Skin epidermis (tissue), 12 donors: ENCODE results near the gene FAM81B.

Source experiments
- H3K27ac ChIP-seq, 21 experiments: fragments of 200-600 bp; sonication (generic) in 11 of 21; one replicate each; pipeline ENCODE4 v1.5.0; 2020; ENCODE audit warnings: mild to moderate bottlenecking in 3 of 21, inconsistent platforms in 2 of 21, moderate library complexity in 2 of 21
- H3K4me3 ChIP-seq, 7 experiments: fragments of 200-600 bp; sonication (generic) in 2 of 7; one replicate each; pipeline ENCODE4 v1.5.0; 2020; ENCODE audit warnings: inconsistent platforms in 2 of 7, mild to moderate bottlenecking in 2 of 7, moderate library complexity in 1 of 7

Gene FAM81B

GRCh38 chr5:95398989-95399388 lies 7.8 kb downstream of the FAM81B start:
- no peak overlapping the region for H3K27ac ChIP-seq
- no peak overlapping the region for H3K4me3 ChIP-seq

GRCh38 chr5:95401626-95402025 lies 10.5 kb downstream of the FAM81B start:
- no peak overlapping the region for H3K4me3 ChIP-seq
- no peak overlapping the region for H3K27ac ChIP-seq

DNA sequence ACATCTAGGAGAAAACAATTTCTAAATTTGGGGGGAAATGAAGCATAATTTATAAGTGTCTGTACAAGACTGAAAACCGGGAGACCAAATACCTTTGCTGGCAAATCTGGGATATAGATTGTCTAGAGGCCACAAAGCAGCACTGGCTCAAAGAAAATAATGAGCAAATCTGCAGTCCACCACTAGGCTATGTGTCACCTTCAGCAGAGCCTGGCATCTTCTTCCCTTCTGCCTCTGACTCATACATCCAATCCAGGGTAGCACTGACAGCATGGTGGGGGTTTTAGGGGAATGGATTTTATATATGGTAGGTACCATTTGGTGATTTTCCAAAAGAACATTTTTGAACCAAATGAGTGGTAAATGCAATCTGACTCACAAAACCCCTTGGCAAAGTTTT lies 12.8 kb downstream of the FAM81B start:
- no peak overlapping the region for H3K27ac ChIP-seq
- no peak overlapping the region for H3K4me3 ChIP-seq

- H3K4me3 ChIP-seq = no peak overlapping the region
- no peak overlapping the region for H3K27ac ChIP-seq
Observed at GRCh38 chr5:95406426-95407090, 15.4 kb downstream of the FAM81B start.

GRCh38 chr5:95410279-95410678 lies 19.1 kb downstream of the FAM81B start:
- H3K27ac ChIP-seq = no peak overlapping the region
- no peak overlapping the region for H3K4me3 ChIP-seq

DNA sequence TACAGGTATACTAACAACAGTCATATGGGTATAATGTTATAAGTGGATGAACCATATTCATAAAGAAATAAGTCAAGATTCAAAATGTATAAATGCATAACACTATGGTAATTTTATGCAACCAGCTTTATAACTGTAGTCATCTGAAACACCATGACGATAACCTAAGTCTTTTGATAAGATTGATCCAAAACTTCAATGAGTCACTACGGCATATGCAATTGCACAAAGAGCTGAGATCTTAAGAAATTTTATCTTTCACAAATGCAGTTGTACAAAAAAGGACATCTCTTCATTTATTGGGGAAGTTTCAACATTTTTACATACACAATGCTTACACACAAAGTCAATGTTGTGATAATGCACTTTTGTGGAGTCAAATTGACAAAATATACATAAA lies 20.3 kb downstream of the FAM81B start:
- no peak overlapping the region for H3K4me3 ChIP-seq
- no peak overlapping the region for H3K27ac ChIP-seq

- H3K27ac ChIP-seq = no peak overlapping the region
- no peak overlapping the region for H3K4me3 ChIP-seq
Observed at GRCh38 chr5:95414451-95414850, 23.3 kb downstream of the FAM81B start.

- Histone ChIP-seq H3K4me3 (no peak overlapping the region), H3K27ac (no peak overlapping the region)
Observed at GRCh38 chr5:95417971-95418370, 26.8 kb downstream of the FAM81B start.

GRCh38 chr5:95422838-95423237 lies 31.7 kb downstream of the FAM81B start:
- H3K27ac ChIP-seq = no peak overlapping the region
- no peak overlapping the region for H3K4me3 ChIP-seq

- Histone ChIP-seq H3K4me3 (no peak overlapping the region), H3K27ac (no peak overlapping the region)
Observed at GRCh38 chr5:95424016-95424415, 32.9 kb downstream of the FAM81B start.

DNA sequence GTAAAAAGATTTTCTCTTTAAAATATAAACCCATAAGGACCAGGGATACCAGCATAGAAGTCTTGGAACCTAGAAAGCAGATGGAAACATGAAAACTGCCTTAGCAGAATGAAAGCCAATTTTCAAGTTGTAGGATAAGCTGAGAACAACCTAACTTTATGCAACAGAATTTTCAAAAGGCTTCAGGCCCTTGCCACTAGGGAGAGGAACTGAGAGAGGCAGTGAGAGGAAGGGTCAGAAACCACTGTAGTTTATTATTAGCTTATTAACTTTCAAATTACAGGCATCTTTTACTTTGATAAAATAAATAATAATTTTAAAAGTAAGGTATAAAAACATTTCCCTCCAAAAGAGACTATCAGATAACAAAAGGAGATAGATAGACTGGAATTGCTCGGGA lies 33.4 kb downstream of the FAM81B start:
- no peak overlapping the region for H3K27ac ChIP-seq
- no peak overlapping the region for H3K4me3 ChIP-seq

GRCh38 chr5:95426227-95426626 lies 35.1 kb downstream of the FAM81B start:
- H3K4me3 ChIP-seq = no peak overlapping the region
- no peak overlapping the region for H3K27ac ChIP-seq

DNA sequence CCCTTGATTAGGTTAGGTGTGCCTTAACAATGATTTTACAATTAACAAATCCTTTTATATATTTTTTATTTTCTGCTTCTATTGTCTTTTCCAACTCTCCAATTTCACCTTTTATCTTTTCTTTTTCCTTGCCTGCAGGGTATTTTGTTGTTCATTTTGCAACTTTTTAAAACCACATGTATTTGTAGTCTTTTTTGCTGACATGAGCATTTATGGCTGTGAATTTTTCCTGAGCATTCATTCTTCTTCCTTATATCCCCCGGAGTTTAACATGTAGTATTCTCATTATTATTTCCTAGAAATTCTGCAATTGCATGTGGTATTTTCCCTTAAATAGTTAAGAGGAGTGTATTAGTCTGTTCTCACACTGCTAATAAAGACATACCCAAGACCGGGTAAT lies 41.6 kb downstream of the FAM81B start:
- Histone ChIP-seq H3K27ac (no peak overlapping the region), H3K4me3 (no peak overlapping the region)

DNA sequence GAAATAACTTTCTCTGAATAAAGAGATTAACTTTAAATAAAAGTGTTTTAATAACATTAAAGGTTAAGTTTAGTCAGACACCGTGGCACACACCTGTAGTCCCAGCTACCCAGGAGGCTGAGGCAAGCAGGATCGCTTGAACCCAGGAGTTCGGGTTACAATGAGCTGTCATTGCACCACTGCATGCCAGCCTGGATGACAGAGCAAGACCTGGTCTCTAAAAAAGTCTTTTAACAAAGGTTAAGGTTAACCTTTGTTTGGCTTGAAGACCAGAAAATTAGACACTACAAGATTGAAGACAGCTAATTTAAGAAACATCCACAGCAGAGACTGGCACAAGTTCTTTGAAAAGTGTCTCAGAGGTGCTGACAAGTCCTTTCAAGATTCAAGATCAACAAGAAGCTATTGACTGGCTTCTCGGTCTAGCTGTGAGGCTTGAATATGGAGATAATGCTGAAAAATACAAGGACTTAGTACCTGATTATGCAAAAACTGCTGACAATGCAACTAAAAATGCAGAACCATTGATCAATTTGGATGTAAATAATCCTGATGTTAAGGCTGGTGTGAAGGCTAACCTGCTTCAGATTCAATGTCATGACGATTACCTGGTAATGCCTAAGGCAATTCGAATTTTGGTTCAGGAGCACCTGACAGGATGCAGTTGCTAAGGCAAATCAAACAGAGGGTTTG lies 48.8 kb downstream of the FAM81B start:
- H3K4me3 ChIP-seq = no peak overlapping the region
- H3K27ac ChIP-seq = no peak overlapping the region

DNA sequence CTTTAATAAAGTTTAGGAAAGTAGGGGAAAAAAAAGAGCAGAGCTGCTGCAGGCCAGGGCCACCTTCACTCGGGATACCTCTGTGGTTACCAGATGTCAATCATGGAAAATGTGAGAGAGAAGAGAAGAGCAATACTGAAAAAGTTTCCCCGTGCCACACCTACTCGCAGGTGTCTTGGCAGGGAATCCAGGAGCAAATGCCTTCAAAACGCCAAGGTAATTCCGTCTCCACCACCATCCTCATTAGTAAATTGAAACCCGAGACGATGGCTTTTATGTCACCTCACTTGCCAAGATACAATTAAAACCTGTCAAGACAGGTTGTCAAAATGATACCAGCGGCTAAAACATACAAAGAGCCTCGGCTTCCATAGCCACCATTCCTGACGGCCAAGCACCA lies 49.7 kb downstream of the FAM81B start:
- Histone ChIP-seq H3K4me3 (no peak overlapping the region), H3K27ac (no peak overlapping the region)

- Histone ChIP-seq H3K27ac (no peak overlapping the region), H3K4me3 (no peak overlapping the region)
Observed at GRCh38 chr5:95441636-95442035, 50.5 kb downstream of the FAM81B start.

DNA sequence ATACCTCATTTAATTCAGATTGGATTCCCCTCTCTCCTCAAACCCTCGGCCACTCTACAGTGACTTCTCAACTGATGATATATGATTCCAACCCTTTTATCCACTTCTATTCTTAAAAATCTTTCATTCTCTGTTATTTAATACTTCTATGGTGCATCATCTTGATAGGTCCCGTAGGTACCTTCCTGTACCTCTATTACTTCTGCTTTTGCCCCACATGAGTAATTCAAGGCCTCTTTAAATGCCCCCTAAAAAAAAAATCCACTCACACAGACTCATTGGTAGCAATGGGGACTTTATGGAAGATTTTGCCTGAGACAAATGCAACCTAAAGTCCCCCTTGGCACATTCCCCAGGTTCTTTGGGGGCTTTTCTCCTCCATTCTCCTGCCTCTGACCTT lies 54.3 kb downstream of the FAM81B start:
- no peak overlapping the region for H3K27ac ChIP-seq
- no peak overlapping the region for H3K4me3 ChIP-seq

DNA sequence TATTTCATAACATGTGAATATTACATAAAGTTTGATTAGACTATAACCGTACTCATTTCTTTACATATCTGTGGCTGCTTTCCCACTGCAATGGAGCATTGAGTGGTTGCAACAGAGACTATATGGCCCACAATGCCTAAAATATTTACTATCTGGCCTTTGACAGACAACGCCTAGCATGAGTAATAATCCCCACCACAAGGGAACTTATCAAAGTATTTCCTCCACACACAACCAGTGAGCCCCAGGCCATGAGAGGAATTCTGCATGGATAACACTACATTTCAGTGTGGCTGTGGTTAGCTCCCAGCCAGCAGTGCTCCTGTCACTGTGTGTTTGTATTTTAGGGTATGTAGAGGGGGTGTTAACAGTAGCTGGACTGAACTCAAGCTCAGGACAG lies 54.8 kb downstream of the FAM81B start:
- no peak overlapping the region for H3K27ac ChIP-seq
- H3K4me3 ChIP-seq = no peak overlapping the region

GRCh38 chr5:95446560-95447221 lies 55.5 kb downstream of the FAM81B start:
- Histone ChIP-seq H3K4me3 (no peak overlapping the region), H3K27ac (no peak overlapping the region)

DNA sequence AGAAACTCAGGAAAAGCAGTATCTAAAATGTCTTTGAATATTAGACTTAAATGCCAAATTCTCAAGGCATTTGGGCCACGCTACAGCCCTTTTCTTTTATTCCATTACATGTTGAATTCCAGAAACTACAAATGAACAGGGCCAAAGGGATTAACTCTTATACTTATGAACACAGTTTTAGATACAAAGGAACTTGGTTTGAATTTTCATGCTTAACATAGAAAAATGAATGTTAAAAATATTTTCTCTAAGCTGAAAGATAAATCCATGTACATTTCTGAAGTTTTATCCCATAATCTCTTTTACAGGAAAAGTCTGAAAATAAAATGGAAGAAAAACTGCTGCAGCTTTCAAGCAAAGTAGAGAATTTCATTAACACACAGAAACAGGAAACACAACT lies 56.8 kb downstream of the FAM81B start:
- H3K4me3 ChIP-seq = no peak overlapping the region
- no peak overlapping the region for H3K27ac ChIP-seq

DNA sequence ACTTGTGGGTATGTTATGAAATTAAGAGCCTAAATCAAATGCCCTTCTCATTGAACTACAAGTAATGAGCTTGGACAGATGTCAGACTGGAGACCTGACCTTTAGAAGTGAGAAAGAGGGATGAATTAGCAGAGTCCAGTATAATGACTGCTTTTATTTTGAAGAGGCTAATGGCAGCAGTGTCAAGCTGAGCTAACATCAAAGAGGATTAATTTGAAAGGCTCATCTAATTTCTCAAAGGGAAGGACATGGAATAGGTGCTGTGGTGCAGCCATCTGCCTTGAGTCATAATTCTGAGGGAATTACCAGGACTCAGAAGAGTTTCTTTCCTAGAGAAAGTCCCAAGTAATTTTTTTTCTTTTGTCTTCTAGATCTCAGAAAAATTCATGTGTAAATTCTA lies 57.6 kb downstream of the FAM81B start:
- H3K27ac ChIP-seq = no peak overlapping the region
- no peak overlapping the region for H3K4me3 ChIP-seq
